GM18519 (cell line): ENCODE measurements around the gene GDPGP1.
A peak's percentile ranks its signal among the peaks of the same experiment; 100 is the strongest.
"Not testable (repeated sequence)": the region's sequence is repeated elsewhere in the genome, so short reads cannot be mapped to it uniquely, and the experiment has no call there.

Experiments used
- ATAC-seq: cut with Tn5 transposase; IDR thresholded peaks from one replicate; pipeline ENCODE4 v1.9.1; 2021; ENCODE audit warnings: mild to moderate bottlenecking, moderate library complexity; ENCODE audit not compliant: unreplicated experiment, low FRiP score

Gene GDPGP1

DNA sequence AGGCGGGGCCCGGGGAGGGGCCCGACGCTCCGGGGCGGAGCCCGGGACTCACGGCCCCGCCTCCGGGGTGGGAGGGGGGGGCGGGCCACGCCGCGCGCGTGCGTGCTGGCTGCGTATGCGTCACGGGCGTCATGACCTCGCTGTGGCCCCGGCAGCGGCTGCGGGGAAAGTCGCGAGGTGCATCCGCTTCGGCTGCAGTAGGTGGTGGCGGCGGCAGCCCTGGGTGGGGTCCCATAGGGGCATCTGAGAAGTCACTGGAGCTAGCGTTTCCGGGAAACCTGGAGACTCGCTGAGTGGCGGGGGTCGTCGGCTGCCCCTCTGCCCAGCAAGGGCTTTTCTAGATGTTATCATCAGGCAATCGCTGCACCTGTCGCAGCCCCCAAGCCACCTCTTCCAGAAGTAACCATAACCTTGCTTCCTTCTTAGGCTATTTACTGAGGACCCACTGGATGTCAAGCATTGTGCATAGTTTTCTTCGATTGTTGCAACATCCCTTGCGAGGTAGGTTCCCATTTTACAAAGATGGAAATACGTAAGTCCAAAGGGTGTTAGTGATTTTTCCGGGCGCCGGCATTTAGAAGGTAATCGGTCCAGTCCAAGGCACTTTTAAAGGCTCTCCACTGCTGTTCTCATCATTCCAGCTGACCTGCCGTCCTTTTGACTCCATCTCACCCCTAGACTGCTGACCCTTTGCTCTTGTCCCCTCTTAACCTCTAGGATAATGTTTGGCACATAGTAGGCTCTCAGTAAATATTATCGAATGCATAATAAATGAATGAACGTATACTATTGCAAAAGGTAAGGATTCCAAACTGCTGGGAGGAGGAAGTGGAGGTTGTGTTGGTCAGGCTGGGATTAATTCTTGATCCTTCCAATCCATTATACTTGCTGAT, at the start of gene GDPGP1:
Gene GDPGP1 (plus strand): TSS at position 114 of the 893 bp plus-strand sequence. CDS start 6,700 bp downstream, outside the sequence.
- ATAC-seq, result peak; percentile 59

GRCh38 chr15:90184786-90185704, 49.0 kb upstream of the GDPGP1 start:
- ATAC-seq, result peak; percentile 37

GRCh38 chr15:90187257-90187868, 46.6 kb upstream of the GDPGP1 start:
- no peak for ATAC-seq

GRCh38 chr15:90188065-90188464, 45.9 kb upstream of the GDPGP1 start:
- ATAC-seq, result not testable (repeated sequence)

GRCh38 chr15:90188914-90189748, 44.9 kb upstream of the GDPGP1 start:
- ATAC-seq, result no peak

DNA sequence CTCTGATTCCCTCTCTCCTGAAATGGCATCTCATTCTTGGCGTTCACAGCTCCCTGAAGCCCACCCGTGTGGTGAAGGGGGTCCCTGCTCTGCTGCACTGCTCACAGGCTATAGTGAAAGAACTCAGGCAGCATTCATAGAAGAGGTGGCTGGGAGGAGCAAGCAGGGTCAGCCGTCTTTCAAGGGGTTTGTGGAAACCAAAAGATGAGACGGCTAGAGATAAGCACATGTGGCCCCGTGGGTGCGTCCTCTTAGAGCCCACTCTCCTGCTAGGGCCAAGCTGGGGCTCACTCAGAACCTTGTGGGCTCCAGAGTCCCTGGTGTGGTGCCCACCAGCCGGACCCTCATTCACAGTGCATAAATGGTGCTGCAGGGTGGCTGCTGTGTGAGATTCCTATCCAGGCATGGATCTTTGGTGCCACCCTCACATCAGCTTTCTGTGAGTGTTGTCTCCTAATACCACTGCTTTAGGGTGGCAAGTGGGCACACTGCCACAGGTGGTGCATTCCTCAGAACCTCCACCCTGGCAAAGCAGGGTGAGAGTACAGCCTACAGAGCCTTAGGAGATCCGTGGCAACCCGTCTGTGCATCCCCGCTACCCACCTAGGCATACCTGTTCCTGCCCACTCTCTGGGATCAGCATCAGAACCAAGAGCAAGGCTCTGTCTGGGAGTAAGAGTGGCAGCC, 44.1 kb upstream of the GDPGP1 start:
- no peak for ATAC-seq

DNA sequence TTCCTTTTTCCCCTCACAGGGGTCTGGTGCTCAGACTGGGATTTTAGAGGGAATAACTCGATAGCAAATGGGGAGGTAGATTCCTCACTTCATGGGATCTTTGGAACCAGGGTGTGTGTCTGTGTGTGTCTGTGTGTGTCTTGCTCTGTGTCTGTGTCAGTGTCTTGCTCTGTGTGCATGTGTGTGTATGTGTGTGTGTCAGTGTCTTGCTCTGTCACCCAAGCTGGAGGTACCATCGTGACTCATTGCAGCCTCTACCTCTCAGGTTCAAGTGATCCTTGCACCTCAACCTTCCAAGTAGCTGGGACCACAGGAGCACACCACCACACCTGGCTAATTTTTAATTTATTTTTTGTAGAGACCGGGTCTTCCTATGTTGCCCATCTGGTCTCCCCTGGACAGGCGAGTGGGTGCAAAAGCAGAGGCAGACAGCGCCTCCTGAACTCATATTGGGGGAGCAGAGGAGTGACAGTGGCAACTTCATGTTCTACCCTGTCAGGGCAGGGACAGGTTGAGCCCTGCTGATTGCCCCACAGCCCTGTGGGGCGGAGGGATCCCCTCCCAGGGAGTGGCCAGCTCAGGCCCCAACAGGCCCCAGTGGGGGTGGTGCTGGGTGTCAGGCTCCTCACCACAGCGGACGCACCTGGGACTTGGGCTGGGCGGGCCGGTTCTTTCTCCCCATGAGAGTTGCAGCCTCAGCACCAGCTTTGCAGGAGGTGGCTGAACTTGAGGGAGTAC, 43.2 kb upstream of the GDPGP1 start:
- no peak for ATAC-seq

DNA sequence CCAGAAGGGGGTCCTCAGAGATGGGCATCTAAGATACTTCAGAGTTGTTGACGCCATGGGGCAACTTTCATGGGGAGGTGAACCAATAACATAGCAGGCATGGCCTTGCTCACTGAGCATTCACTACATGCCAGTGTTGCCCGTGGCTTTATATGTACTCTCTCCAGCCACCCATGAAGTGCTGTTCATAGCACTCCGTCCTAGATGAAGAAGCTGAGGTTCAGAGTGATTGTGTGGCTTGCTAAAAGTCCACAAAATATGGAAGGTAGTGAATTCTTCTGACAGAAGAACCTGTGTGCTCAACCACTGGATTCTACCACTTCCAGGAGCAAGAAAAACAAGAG, 42.7 kb upstream of the GDPGP1 start:
- ATAC-seq, result no peak

GRCh38 chr15:90191794-90192509, 42.1 kb upstream of the GDPGP1 start:
- peak; percentile 41 for ATAC-seq

DNA sequence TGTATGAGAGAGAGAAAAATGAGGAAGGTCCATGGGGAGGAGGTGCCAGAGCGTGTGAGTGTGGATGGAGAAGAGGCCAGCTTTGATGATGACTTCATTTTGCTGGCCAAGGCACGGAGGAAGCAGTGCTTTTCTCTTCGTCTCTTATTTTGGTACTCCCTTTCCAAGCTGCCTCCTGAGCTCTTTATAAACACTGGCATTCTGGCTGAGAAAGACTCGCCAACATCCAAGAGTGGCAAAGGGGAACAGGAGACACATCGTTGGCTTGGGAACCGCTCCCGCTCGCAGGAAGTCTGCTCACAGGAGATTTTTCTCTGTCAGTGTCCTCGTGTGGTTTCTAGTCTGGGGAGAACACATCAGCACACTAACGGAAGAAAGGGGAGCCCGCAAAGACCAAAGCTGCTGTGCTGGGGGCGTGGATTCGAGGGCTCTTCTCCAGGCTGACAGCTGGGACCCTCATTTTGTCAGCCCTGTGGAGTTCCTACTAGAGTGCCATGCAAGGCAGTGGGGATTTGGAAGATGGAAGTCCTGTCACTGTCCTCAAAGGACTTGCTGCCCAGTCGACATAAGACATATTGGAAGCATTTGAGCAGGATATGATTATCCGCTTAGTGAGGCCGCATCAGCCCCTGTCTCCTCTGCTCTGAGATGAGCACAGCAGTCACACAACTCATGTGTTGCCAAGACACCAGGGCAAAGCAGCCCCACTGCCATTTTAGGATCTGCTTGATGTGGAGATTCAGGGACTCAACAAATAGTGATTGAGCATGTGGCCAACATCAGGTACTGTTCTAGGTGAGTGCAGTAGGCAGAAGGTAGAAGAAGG, 40.8 kb upstream of the GDPGP1 start:
- no peak for ATAC-seq

DNA sequence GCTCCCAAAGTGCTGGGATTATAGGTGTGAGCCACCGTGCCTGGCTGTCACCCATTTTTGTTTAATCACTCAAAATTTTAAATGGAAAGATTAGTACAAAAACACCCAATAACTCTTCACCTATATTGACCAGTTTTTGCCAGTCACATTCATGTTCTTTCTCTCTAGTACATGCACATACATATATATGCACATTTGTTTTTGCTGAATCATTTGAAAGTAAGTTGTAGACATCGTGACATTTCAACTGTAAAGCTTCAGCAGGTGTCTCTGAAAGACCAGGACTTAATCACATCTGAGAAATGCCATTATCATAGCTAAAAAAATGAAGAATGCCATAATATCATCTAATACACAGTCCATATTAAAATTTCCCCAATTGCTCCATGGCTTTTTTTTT, 39.4 kb upstream of the GDPGP1 start:
- no peak for ATAC-seq

DNA sequence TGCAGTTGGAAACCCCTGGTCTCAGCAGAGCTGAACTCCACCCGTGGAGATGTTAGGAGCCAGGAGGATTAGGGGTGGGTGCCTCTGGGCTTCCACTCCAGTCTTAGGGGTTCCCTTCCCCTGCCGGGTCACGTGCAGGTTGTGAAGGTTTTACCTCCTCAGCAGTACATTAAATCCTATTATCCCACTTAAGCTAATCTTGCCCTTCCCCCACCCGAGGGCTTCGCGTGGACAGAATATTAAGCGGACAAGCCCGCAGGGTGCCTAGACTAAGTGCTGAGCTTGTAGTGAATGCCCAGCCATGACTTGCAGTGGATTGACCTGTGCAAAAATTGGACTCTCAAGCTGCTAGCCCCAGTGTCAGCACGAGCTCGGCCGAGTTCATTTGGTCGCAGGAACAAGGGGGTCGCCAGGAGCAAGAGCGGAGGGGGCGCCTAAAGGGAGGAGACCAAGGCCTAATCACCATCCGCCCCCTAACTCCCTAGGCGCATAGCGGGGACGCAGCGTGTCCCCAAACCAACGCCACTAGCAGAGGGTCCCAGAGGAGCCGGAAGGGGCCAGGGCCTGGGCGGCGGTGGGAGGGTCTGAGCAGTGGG, 33.4 kb upstream of the GDPGP1 start:
- peak; percentile 14 for ATAC-seq

DNA sequence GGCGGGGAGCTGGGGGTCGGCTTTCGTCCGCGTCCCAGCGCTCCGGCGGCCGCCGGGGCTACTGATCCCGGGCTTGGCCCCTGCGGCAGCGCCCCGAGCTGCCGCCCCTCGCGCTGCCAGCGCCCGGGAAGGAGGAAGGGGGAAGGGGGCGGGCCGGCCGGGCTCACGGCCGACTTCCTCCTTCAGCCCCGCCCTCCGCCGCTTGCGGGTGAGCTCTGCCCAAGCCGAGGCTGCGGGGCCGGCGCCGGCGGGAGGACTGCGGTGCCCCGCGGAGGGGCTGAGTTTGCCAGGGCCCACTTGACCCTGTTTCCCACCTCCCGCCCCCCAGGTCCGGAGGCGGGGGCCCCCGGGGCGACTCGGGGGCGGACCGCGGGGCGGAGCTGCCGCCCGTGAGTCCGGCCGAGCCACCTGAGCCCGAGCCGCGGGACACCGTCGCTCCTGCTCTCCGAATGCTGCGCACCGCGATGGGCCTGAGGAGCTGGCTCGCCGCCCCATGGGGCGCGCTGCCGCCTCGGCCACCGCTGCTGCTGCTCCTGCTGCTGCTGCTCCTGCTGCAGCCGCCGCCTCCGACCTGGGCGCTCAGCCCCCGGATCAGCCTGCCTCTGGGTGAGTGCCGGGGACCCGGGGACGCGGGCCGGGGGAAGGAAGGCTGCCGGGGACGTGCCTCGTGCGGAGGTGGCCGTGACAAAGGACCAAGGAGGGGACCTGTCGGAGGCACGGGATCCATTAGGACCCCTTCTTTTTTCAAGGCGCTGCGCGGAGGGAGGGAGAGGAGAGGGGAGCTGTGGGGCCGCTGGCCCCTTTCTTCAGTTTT, 32.7 kb upstream of the GDPGP1 start, which contains the start of gene SEMA4B:
Gene SEMA4B (plus strand): TSS at position 201 of the 814 bp plus-strand sequence. CDS start 249 bp downstream, at position 450.
- ATAC-seq, result peak; percentile 69

GRCh38 chr15:90201944-90202375, 32.0 kb upstream of the GDPGP1 start:
- no peak for ATAC-seq

DNA sequence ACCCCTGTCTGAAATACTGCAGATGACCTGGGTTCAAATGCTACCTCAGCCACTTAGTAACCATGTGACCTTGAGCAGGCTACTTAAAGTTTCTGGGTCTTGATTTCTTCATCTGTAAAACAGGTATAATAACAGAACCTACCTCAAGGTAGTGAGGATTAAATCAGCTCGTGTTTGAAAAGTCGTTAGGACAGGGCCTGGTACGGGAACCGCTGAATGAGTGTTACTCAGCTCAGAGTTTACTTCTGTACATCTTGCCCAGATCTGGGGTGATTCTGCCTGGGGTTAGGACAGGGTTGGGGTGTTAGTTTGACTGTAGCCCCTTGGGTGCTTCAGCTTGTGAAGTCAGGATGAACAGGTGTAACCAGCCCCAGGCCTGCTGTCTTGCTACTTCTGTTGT, 31.1 kb upstream of the GDPGP1 start:
- no peak for ATAC-seq

GRCh38 chr15:90203473-90203872, 30.5 kb upstream of the GDPGP1 start:
- no peak for ATAC-seq
